CD4-positive, alpha-beta T cell treated with Interleukin-10 for 1 hour (primary cell): ENCODE results near the gene SYNRG.
"Not testable (repeated sequence)": the region's sequence is repeated elsewhere in the genome, so short reads cannot be mapped to it uniquely, and the experiment has no call there.

ENCODE experiments used
- DNase-seq: peaks from one replicate; pipeline ENCODE4 v3.0.0-alpha.2; 2020

The SYNRG gene

GRCh38 chr17:37541880-37542660 is 67.1 kb downstream of the SYNRG start:
- DNase-seq: no peak

- no peak for DNase-seq
Observed at GRCh38 chr17:37538981-37539659, 70.1 kb downstream of the SYNRG start.

- DNase-seq: no peak
Observed at GRCh38 chr17:37535906-37536305, 73.3 kb downstream of the SYNRG start.

- DNase-seq: no peak
Observed at GRCh38 chr17:37532756-37533155, 76.5 kb downstream of the SYNRG start.

GRCh38 chr17:37530420-37530819 is 78.8 kb downstream of the SYNRG start:
- no peak for DNase-seq

GRCh38 chr17:37527249-37527851 is 81.9 kb downstream of the SYNRG start:
- peak; percentile 57 for DNase-seq

GRCh38 chr17:37523715-37524219 is 85.5 kb downstream of the SYNRG start:
- no peak for DNase-seq

GRCh38 chr17:37521821-37522220 is 87.4 kb downstream of the SYNRG start:
- no peak for DNase-seq

GRCh38 chr17:37520174-37520573 is 89.0 kb downstream of the SYNRG start:
- no peak for DNase-seq

- no peak for DNase-seq
Observed at GRCh38 chr17:37519251-37519985, 89.8 kb downstream of the SYNRG start.

- no peak for DNase-seq
Observed at GRCh38 chr17:37518826-37519225, 90.4 kb downstream of the SYNRG start.

GRCh38 chr17:37517881-37518280 is 91.3 kb downstream of the SYNRG start:
- DNase-seq: no peak

- no peak for DNase-seq
Observed at GRCh38 chr17:37516127-37516571, 93.1 kb downstream of the SYNRG start.

GRCh38 chr17:37513711-37514110 is 95.5 kb downstream of the SYNRG start:
- no peak for DNase-seq

- DNase-seq: no peak
Observed at GRCh38 chr17:37512442-37513068, 96.7 kb downstream of the SYNRG start.

GRCh38 chr17:37511642-37512041 is 97.6 kb downstream of the SYNRG start:
- DNase-seq: not testable (repeated sequence)

GRCh38 chr17:37510056-37510455 is 99.2 kb downstream of the SYNRG start:
- no peak for DNase-seq

GRCh38 chr17:37507111-37507510 is 102.1 kb downstream of the SYNRG start:
- DNase-seq: no peak

GRCh38 chr17:37506678-37507077 is 102.5 kb downstream of the SYNRG start:
- DNase-seq: no peak

- DNase-seq: no peak
Observed at GRCh38 chr17:37505333-37505732, 103.9 kb downstream of the SYNRG start.

GRCh38 chr17:37503148-37503547 is 106.1 kb downstream of the SYNRG start:
- no peak for DNase-seq
